Esophagus muscularis mucosa (tissue), 4 donors: ENCODE results near the gene PARD3B. TPM values are rescaled to one million over a fixed set of nuclear protein-coding genes. Genes with fewer than 3 reads are reported as not detected.

Experiments used
- DNase-seq: peaks from one replicate; pipeline ENCODE4 v3.0.0-alpha.2; 2017; ENCODE audit errors: extremely low spot score
- H3K27ac ChIP-seq, 4 donors: fragments of 200-600 bp; sonication (generic); replicated peaks in 1 of 4; 1 replicate in 3 of 4; 2 replicates in 1 of 4; pipeline ENCODE4 v1.5.1; 2016 to 2019; ENCODE audit warnings: mild to moderate bottlenecking in 1 of 4
- H3K27me3 ChIP-seq, 4 donors: fragments of 200-600 bp; sonication (generic); one replicate each; pipeline versions ENCODE4 v1.5.1 to v1.6.0; 2016 to 2019
- H3K36me3 ChIP-seq, 4 donors: fragments of 200-600 bp; sonication (generic); one replicate each; pipeline ENCODE4 v1.5.1; 2016 to 2019
- H3K4me1 ChIP-seq, 4 donors: fragments of 200-600 bp; sonication (generic); one replicate each; pipeline ENCODE4 v1.5.1; 2016 to 2019
- H3K4me3 ChIP-seq, 4 donors: fragments of 200-600 bp; sonication (generic); 1 replicate in 2 of 4; 2 replicates in 2 of 4; pipeline ENCODE4 v1.5.1; 2016 to 2019; ENCODE audit warnings: mild to moderate bottlenecking in 4 of 4, moderate library complexity in 1 of 4
- H3K9me3 ChIP-seq, 4 donors: fragments of 200-600 bp; sonication (generic); 1 replicate in 3 of 4; 2 replicates in 1 of 4; pipeline ENCODE4 v1.5.1; 2016 to 2019
- EP300 ChIP-seq: sonication (generic); formaldehyde crosslinking; IDR thresholded peaks from one replicate; pipeline ENCODE4 v1.6.1; 2017; ENCODE audit warnings: antibody characterized with exemption
- POLR2A ChIP-seq: fragments of 450-650 bp; IDR thresholded peaks from one replicate; pipeline ENCODE4 v1.6.1; 2017; ENCODE audit warnings: antibody characterized with exemption, moderate library complexity, mild to moderate bottlenecking, low read depth
- POLR2AphosphoS5 ChIP-seq, 2 donors: sonication (generic); formaldehyde crosslinking; IDR thresholded peaks; one replicate each; pipeline ENCODE4 v1.6.1; 2017; ENCODE audit warnings: antibody characterized with exemption in 2 of 2
- WGBS: methylation state at CpG from one replicate; pipeline ENCODE4 v1.1.5; 2018; 5-methylcytosine and 5-hydroxymethylcytosine counted together
- intact Hi-C: fragments of 100-400 bp; cut with DNase I; formaldehyde crosslinking; loops from one replicate; pipeline ENCODE4 v1.15.1; 2023
- total RNA-seq, 4 donors: library from RNA; depleted of rRNA; stranded (reverse); fragments of >200 nt; gene quantifications; one replicate each; pipeline versions ENCODE4 v1.1.0 to v1.2.1, GENCODE V29; 2016
- TF ChIP-seq, protein P1 (sequence below), 3 experiments: fragments of 200-600 bp in 2 of 3; fragments of 450-650 bp in 1 of 3; sonication (generic) in 2 of 3; IDR thresholded peaks; one replicate each; pipeline ENCODE4 v1.5.1; 2017 to 2019; ENCODE audit warnings: antibody characterized with exemption in 3 of 3, mild to moderate bottlenecking in 2 of 3, moderate library complexity in 1 of 3

The PARD3B gene
- total RNA-seq, 4 donors from 2014 or later, result 24.2 to 40.8 (median 32.5) TPM

DNA sequence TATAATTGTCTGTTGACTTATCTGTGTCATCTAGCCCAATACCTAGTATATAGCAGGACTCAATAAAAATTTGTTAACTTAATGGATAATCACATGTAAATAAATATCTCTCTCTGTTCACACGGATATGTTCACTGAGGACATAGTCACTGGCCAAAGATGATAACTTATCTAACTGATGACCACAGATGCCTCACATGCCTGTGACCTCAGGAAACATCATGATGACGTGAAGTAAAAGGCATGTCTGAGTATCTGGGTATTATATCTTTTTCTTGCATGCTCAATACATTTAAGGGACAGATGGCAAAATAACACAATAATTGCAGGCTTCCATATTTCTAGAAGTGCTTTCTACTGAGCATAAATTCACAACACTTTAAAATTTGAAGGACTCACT, 41.4 kb upstream of the PARD3B start:
- WGBS, result 73% methylated on average over 2 of the region's 2 CpGs
- intact Hi-C loops, result no loop called here
- H3K27ac ChIP-seq, result no peak overlapping the region
- no peak for DNase-seq
- H3K27me3 ChIP-seq, result no peaks in the 10 kb centered on the region
- H3K4me3 ChIP-seq, result no peak overlapping the region
- no peaks in the 10 kb centered on the region for H3K36me3 ChIP-seq
- H3K4me1 ChIP-seq, result no peaks in the 10 kb centered on the region
- TF ChIP-seq POLR2AphosphoS5 (IDR thresholded peaks at IDR 0.05) (no peak), EP300 (no peak), POLR2A (no peak)
- TF ChIP-seq, protein P1, sequence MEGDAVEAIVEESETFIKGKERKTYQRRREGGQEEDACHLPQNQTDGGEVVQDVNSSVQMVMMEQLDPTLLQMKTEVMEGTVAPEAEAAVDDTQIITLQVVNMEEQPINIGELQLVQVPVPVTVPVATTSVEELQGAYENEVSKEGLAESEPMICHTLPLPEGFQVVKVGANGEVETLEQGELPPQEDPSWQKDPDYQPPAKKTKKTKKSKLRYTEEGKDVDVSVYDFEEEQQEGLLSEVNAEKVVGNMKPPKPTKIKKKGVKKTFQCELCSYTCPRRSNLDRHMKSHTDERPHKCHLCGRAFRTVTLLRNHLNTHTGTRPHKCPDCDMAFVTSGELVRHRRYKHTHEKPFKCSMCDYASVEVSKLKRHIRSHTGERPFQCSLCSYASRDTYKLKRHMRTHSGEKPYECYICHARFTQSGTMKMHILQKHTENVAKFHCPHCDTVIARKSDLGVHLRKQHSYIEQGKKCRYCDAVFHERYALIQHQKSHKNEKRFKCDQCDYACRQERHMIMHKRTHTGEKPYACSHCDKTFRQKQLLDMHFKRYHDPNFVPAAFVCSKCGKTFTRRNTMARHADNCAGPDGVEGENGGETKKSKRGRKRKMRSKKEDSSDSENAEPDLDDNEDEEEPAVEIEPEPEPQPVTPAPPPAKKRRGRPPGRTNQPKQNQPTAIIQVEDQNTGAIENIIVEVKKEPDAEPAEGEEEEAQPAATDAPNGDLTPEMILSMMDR (IDR thresholded peaks at IDR 0.05), result no peak
- H3K9me3 ChIP-seq, result no peaks in the 10 kb centered on the region

DNA sequence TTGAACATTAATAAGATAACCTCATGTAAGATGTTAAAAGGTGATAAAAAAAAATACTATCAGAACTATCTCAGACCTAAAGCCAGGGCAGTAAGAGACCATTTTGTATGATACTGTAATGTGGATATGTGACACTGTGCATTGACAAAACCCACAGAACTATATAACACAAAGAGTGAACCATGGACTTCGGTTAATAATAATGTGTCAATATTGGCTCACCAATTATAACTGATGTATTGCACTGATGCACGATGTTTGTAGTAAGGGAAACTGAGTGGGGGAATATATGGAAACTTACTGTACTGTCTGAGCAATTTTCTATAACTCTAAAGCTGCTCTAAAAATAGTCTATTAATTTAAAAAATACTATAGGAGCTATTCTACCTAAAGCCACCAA, 40.7 kb upstream of the PARD3B start:
- TF ChIP-seq POLR2AphosphoS5 (IDR thresholded peaks at IDR 0.05) (no peak), POLR2A (no peak), EP300 (no peak)
- TF ChIP-seq, protein P1 (IDR thresholded peaks at IDR 0.05), result no peak
- 94% methylated on average over 2 of the region's 2 CpGs for WGBS
- DNase-seq, result no peak
- Histone ChIP-seq H3K9me3 (no peaks in the 10 kb centered on the region), H3K27ac (no peak overlapping the region), H3K36me3 (no peaks in the 10 kb centered on the region), H3K4me1 (no peaks in the 10 kb centered on the region), H3K27me3 (no peaks in the 10 kb centered on the region), H3K4me3 (no peak overlapping the region)
- intact Hi-C loops, result no loop called here

GRCh38 chr2:204505488-204505887, 39.8 kb upstream of the PARD3B start:
- WGBS, result 88% methylated on average over 2 of the region's 2 CpGs
- no peak for TF ChIP-seq POLR2A
- TF ChIP-seq POLR2AphosphoS5 (IDR thresholded peaks at IDR 0.05), result no peak
- TF ChIP-seq EP300, result no peak
- H3K36me3 ChIP-seq, result no peaks in the 10 kb centered on the region
- no peaks in the 10 kb centered on the region for H3K27me3 ChIP-seq
- no peak overlapping the region for H3K27ac ChIP-seq
- intact Hi-C loops, result no loop called here
- no peak for DNase-seq
- H3K9me3 ChIP-seq, result no peaks in the 10 kb centered on the region
- no peak overlapping the region for H3K4me3 ChIP-seq
- H3K4me1 ChIP-seq, result no peaks in the 10 kb centered on the region

GRCh38 chr2:204505946-204506345, 39.3 kb upstream of the PARD3B start:
- intact Hi-C loops, result no loop called here
- Histone ChIP-seq H3K27ac (no peak overlapping the region), H3K4me3 (no peak overlapping the region), H3K27me3 (no peaks in the 10 kb centered on the region), H3K9me3 (no peaks in the 10 kb centered on the region), H3K36me3 (no peaks in the 10 kb centered on the region), H3K4me1 (peaks cover 0 to 2% (median 0%) of the 10 kb centered on the region in 4 donors)
- DNase-seq, result no peak
- TF ChIP-seq POLR2A (no peak), POLR2AphosphoS5 (IDR thresholded peaks at IDR 0.05) (no peak)
- 76% methylated on average over 4 of the region's 4 CpGs for WGBS

DNA sequence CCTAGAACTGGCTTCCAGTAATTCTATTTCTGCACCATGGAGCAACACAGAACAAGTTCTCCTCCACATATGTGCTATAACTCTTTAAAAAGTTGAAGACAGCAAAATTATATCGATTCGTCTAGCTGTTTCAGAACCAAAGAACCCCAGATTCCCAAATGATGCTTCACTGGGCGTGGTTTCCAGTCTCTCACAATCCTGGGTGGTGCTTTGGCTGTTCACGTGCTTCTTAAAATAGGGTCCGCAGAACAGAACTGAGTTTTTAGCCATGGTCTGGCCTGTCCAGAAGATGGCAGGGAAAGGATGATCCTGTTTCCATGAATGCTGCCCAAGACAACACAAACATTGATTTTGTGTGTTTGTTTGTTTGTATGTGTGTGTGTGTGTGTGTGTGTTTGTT, 37.6 kb upstream of the PARD3B start:
- H3K4me3 ChIP-seq, result no peak overlapping the region
- 96% methylated on average over 5 of the region's 5 CpGs for WGBS
- H3K27me3 ChIP-seq, result no peaks in the 10 kb centered on the region
- DNase-seq, result no peak
- no peak overlapping the region for H3K27ac ChIP-seq
- no peaks in the 10 kb centered on the region for H3K9me3 ChIP-seq
- TF ChIP-seq POLR2AphosphoS5 (IDR thresholded peaks at IDR 0.05), result no peak
- TF ChIP-seq, protein P1 (IDR thresholded peaks at IDR 0.05), result no peak
- no peak for TF ChIP-seq EP300
- no peak for TF ChIP-seq POLR2A
- no peaks in the 10 kb centered on the region for H3K36me3 ChIP-seq
- intact Hi-C loops, result no loop called here
- peaks cover 0 to 7% (median 1%) of the 10 kb centered on the region in 4 donors for H3K4me1 ChIP-seq
